GM12878 (cell line): Measurements from ENCODE around the gene MPC1L. TPM values are rescaled to one million over a fixed set of nuclear protein-coding genes. Genes with fewer than 3 reads are reported as not detected.

Experiments
- ATAC-seq: fragments of 200-7000 bp; cut with Tn5 transposase; 3 replicates; pipeline ENCODE4 v1.9.1; 2020; ENCODE audit warnings: mild to moderate bottlenecking, moderate library complexity
- BruUV-seq: library from RNA; stranded (reverse); fragments of 400-500 nt; replicated peaks from 2 replicates; lab custom pipeline; 2021; lab: Mats Ljungman, UMichigan
- CTCF ChIA-PET: fragments of 300-600 bp; sonication (Branson Sonifier 250); formaldehyde crosslinking; extraction: SDS; loops from one replicate; lab custom pipeline; 2021; ENCODE audit warnings: inconsistent platforms; lab: Yijun Ruan, JAX
- POLR2A ChIA-PET: fragments of 350-600 bp; formaldehyde crosslinking; extraction: SDS; loops from one replicate; lab custom pipeline; 2021; ENCODE audit warnings: inconsistent platforms; lab: Charles Lee
- RAD21 ChIA-PET: fragments of 300-600 bp; sonication (Branson Sonifier 250); formaldehyde crosslinking; loops from one replicate; lab custom pipeline; 2023; ENCODE audit warnings: antibody characterized with exemption; ENCODE audit not compliant: unreplicated experiment; lab: Charles Lee
- SMC1A ChIA-PET: fragments of 300-600 bp; sonication (Branson Sonifier 250); formaldehyde crosslinking; loops from one replicate; lab custom pipeline; 2023; ENCODE audit not compliant: unreplicated experiment, uncharacterized antibody; lab: Charles Lee
- DNase-seq: peaks from one replicate; pipeline ENCODE4 v3.0.0-alpha.2; 2011; ENCODE audit warnings: low read depth, low spot score
- FAIRE-seq: peaks from 3 replicates; lab custom pipeline; 2011; peaks lifted over from hg19 to GRCh38; lab: Jason Lieb, UNC
- H2AFZ ChIP-seq: 2 replicates; pipeline ENCODE4 v1.6.0; 2011; ENCODE audit warnings: low read depth, low read length, control low read depth; ENCODE audit not compliant: control insufficient read depth
- H3K27ac ChIP-seq: 2 replicates; pipeline ENCODE4 v1.5.1; 2011; ENCODE audit warnings: control low read depth; ENCODE audit not compliant: control insufficient read depth, insufficient read depth
- H3K27me3 ChIP-seq, 2 experiments: replicated peaks in 1 of 2; 2 replicates each; pipeline versions ENCODE4 v1.6.0 to v1.6.1; 2011; ENCODE audit warnings: low read length in 1 of 2; ENCODE audit not compliant: control insufficient read depth in 2 of 2, insufficient read depth in 2 of 2
- H3K36me3 ChIP-seq, 2 experiments: 2 replicates each; pipeline ENCODE4 v1.5.1; 2011; ENCODE audit warnings: low read length in 1 of 2; ENCODE audit not compliant: control insufficient read depth in 2 of 2, insufficient read depth in 2 of 2
- H3K4me1 ChIP-seq: 2 replicates; pipeline ENCODE4 v1.6.1; 2011; ENCODE audit warnings: mild to moderate bottlenecking, low read length, moderate library complexity, mixed read lengths; ENCODE audit not compliant: control insufficient read depth, insufficient read depth
- H3K4me2 ChIP-seq: 2 replicates; pipeline ENCODE4 v1.6.0; 2011; ENCODE audit warnings: control low read depth; ENCODE audit not compliant: control insufficient read depth, insufficient read depth
- H3K4me3 ChIP-seq: fragments of 200-600 bp; sonication (generic); 2 replicates; pipeline ENCODE4 v1.5.1; 2016
- H3K79me2 ChIP-seq: 2 replicates; pipeline ENCODE4 v1.6.0; 2011; ENCODE audit warnings: low read length; ENCODE audit not compliant: control insufficient read depth, insufficient read depth
- H3K9ac ChIP-seq: 2 replicates; pipeline ENCODE4 v1.8.0; 2011; ENCODE audit warnings: low read length, control low read depth, mixed read lengths; ENCODE audit not compliant: control insufficient read depth, insufficient read depth
- H3K9me3 ChIP-seq: replicated peaks from 3 replicates; pipeline ENCODE4 v1.5.1; 2011; ENCODE audit warnings: mild to moderate bottlenecking, low read length; ENCODE audit not compliant: control insufficient read depth, insufficient read depth
- H4K20me1 ChIP-seq: 2 replicates; pipeline ENCODE4 v1.6.0; 2011; ENCODE audit not compliant: control insufficient read depth, insufficient read depth
- BACH1 ChIP-seq: fragments of 450-650 bp; IDR thresholded peaks from 2 replicates; pipeline ENCODE4 v1.6.1; 2017; ENCODE audit warnings: mild to moderate bottlenecking, borderline replicate concordance
- ESRRA ChIP-seq: IDR thresholded peaks from 2 replicates; pipeline ENCODE4 v1.6.1; 2012; ENCODE audit warnings: mild to moderate bottlenecking, low read length, improper control_type of control experiment
- HDGF ChIP-seq: fragments of 450-650 bp; IDR thresholded peaks from 2 replicates; pipeline ENCODE4 v1.6.1; 2016; ENCODE audit warnings: antibody characterized with exemption
- IRF4 ChIP-seq: IDR thresholded peaks from 2 replicates; pipeline ENCODE4 v1.6.1; 2011; ENCODE audit warnings: low read depth, low read length
- LARP7 ChIP-seq: fragments of 450-650 bp; IDR thresholded peaks from 2 replicates; pipeline ENCODE4 v1.6.1; 2017; ENCODE audit warnings: mild to moderate bottlenecking
- NFIC ChIP-seq: IDR thresholded peaks from 2 replicates; pipeline ENCODE4 v1.6.1; 2012; ENCODE audit warnings: low read depth, mild to moderate bottlenecking, inconsistent platforms, low read length, moderate library complexity
- NRF1 ChIP-seq: conservative IDR thresholded peaks from 2 replicates; pipeline ENCODE4 v1.6.1; 2011; ENCODE audit warnings: mild to moderate bottlenecking, low read depth, low read length, improper control_type of control experiment
- WGBS: methylation state at CpG from one replicate; pipeline ENCODE4 v1.1.6; 2016; ENCODE audit warnings: low lambda C conversion rate; ENCODE audit not compliant: insufficient replicate concordance, insufficient coverage; ENCODE audit errors: missing lambda C conversion rate; 5-methylcytosine and 5-hydroxymethylcytosine counted together
- in situ Hi-C: fragments of 300-500 bp; cut with MboI; formaldehyde crosslinking; loops from 9 replicates; pipeline ENCODE4 v1.14.3; 2018; ENCODE audit warnings: mixed read lengths
- intact Hi-C: fragments of 100-400 bp; cut with micrococcal nuclease; formaldehyde crosslinking; loops from one replicate; pipeline ENCODE4 v1.14.2; 2022; ENCODE audit not compliant: unreplicated experiment
- polyA plus RNA-seq, 11 experiments: library from polyadenylated mRNA; depleted of rRNA in 4 of 11; unstranded in 6 of 11; stranded (reverse) in 5 of 11; fragments of >200 nt; fragmentation: Nextera tagmentation in 4 of 11; fragmentation: Illumina TruSeq in 1 of 11; extraction: Ambion mirVana in 4 of 11; extraction: Trizol in 1 of 11; gene quantifications; 1 replicate in 1 of 11; 2 replicates in 10 of 11; pipeline versions ENCODE4 v1.2.1 to v1.2.3, GENCODE V29; 2011 to 2016; ENCODE audit warnings: inconsistent platforms in 2 of 11, missing spikeins in 2 of 11, low read depth in 1 of 11
- total RNA-seq, 4 experiments: library from RNA; depleted of rRNA in 3 of 4; stranded (reverse); fragments of >200 nt in 3 of 4; fragmentation: Illumina TruSeq in 1 of 4; extraction: Trizol in 1 of 4; gene quantifications; 2 replicates each; pipeline versions ENCODE4 v1.2.1 to v1.2.3, GENCODE V29; 2013 to 2021
- TF ChIP-seq, protein P1 (sequence below): fragments of 450-650 bp; IDR thresholded peaks from 2 replicates; pipeline ENCODE4 v1.6.1; 2016; ENCODE audit warnings: mild to moderate bottlenecking
- TF ChIP-seq, protein P2 (sequence below): IDR thresholded peaks from 2 replicates; pipeline ENCODE4 v1.6.1; 2011; ENCODE audit warnings: borderline replicate concordance, low read depth, mild to moderate bottlenecking, moderate library complexity, mixed read lengths, low read length; ENCODE audit not compliant: insufficient read depth; ENCODE audit errors: extremely low read length
- TF ChIP-seq, protein P3 (sequence below): fragments of 450-650 bp; IDR thresholded peaks from 2 replicates; pipeline ENCODE4 v1.6.1; 2017; ENCODE audit warnings: mild to moderate bottlenecking, moderate library complexity

Gene MPC1L
- total and polyA plus RNA-seq, 10 of the 15 experiments (the other 5 are each of a cell fraction or from before 2014, with no cell fraction given), result not detected

DNA sequence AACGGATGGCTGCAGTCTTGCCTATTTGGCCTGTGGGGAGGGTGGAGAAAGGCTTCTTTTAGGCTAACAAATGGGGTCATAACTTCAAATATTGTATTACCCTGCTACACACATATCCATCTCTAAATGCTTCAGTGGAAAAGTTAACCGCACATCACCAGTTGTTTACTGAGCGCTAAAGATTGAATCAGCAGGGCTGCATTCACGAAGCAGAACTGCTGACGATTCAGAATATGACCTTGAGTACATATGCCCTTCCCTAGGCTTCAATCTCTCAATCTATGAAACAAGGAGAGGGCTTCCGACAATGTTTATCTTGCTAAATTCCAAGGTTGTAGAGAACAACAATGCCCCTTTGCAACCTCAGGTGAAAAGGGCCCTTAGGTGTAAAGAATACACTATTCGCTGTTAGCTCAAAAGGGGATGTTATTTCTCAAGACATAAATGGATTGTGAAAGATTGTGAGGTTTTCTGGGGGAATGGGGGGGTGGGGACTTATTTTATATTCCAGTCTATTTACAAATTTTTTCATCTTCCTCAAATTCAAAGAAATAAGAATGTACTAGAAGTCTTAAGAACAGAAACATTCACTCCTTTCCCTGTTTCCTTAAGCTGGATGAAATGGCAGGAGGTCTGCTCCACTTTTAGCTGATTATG is 45.1 kb upstream of the MPC1L start:
- no peaks in the 10 kb centered on the region for H3K27me3 ChIP-seq
- no peak overlapping the region for H3K27ac ChIP-seq
- intact Hi-C loops (no loop called here), in situ Hi-C loops (no loop called here)
- H3K4me3 ChIP-seq, result no peak overlapping the region
- FAIRE-seq, result no peak
- H3K9ac ChIP-seq, result no peak overlapping the region
- no peaks in the 10 kb centered on the region for H3K36me3 ChIP-seq
- no peak for ATAC-seq
- WGBS, result 76% methylated on average over 7 of the region's 7 CpGs
- ChIA-PET CTCF (interaction anchor here (1.3 kb wide), 1 partner anchor 33 kb away, joined by 3 read pairs; no protein-coding TSS in a partner anchor), SMC1A (interaction anchor here (1.3 kb wide), 1 partner anchor 34 kb away, joined by 4 read pairs; no protein-coding TSS in a partner anchor), RAD21 (no interaction called here), POLR2A (interaction anchor here (0.6 kb wide), 2 partner anchors 35 to 815 kb away, joined by 4 to 6 read pairs; no protein-coding TSS in a partner anchor)
- H3K4me2 ChIP-seq, result no peak overlapping the region
- TF ChIP-seq ESRRA, result no peak
- no peaks in the 10 kb centered on the region for H4K20me1 ChIP-seq
- H3K9me3 ChIP-seq, result no peaks in the 10 kb centered on the region; the same call in 2 of the 3 replicates
- no peaks in the 10 kb centered on the region for H3K4me1 ChIP-seq
- DNase-seq, result no peak
- no peak overlapping the region for H2AFZ ChIP-seq
- no TSS peak for BruUV-seq
- peaks cover 18% of the 10 kb centered on the region for H3K79me2 ChIP-seq

DNA sequence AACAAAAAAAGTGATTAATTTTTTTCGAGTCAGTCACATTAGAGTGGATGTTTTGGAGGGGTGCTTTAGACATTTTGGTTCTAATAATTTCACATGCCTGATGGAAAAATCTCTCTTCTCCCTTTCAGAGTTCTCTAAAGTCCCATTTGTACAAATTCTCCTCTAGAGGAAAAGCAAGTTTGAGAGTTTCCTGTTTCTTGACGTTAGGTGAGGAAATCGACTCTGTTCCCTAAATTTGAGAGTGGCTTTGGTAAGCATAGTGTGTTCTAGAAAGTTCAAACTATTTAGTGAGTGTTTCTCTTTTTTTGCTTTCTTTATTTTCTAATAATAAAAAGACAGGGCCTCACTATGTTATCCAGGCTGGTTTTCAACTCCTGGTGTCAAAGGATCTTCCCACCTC is 44.1 kb upstream of the MPC1L start:
- Histone ChIP-seq H3K9me3 (no peaks in the 10 kb centered on the region; the same call in 2 of the 3 replicates), H4K20me1 (no peaks in the 10 kb centered on the region), H3K36me3 (no peaks in the 10 kb centered on the region), H3K4me2 (no peak overlapping the region), H3K27ac (no peak overlapping the region), H3K27me3 (no peaks in the 10 kb centered on the region), H3K4me3 (no peak overlapping the region), H3K4me1 (no peaks in the 10 kb centered on the region), H3K9ac (no peak overlapping the region), H2AFZ (no peak overlapping the region), H3K79me2 (peaks cover 27% of the 10 kb centered on the region)
- ChIA-PET POLR2A (interaction anchor here (2.0 kb wide), 1 partner anchor 9 kb away, joined by 7 read pairs; no protein-coding TSS in a partner anchor), SMC1A (no interaction called here), RAD21 (no interaction called here), CTCF (interaction anchor here (0.6 kb wide), 1 partner anchor 878 kb away, joined by 4 read pairs; no protein-coding TSS in a partner anchor)
- no TSS peak for BruUV-seq
- FAIRE-seq, result no peak
- no peak for DNase-seq
- intact Hi-C loops, result no loop called here
- 42% methylated on average over 3 of the region's 3 CpGs for WGBS
- no peak for ATAC-seq
- in situ Hi-C loops, result no loop called here
- TF ChIP-seq, protein P1, sequence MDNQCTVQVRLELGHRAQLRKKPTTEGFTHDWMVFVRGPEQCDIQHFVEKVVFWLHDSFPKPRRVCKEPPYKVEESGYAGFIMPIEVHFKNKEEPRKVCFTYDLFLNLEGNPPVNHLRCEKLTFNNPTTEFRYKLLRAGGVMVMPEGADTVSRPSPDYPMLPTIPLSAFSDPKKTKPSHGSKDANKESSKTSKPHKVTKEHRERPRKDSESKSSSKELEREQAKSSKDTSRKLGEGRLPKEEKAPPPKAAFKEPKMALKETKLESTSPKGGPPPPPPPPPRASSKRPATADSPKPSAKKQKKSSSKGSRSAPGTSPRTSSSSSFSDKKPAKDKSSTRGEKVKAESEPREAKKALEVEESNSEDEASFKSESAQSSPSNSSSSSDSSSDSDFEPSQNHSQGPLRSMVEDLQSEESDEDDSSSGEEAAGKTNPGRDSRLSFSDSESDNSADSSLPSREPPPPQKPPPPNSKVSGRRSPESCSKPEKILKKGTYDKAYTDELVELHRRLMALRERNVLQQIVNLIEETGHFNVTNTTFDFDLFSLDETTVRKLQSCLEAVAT, result no peak
- TF ChIP-seq NRF1, result no peak
- TF ChIP-seq, protein P2, sequence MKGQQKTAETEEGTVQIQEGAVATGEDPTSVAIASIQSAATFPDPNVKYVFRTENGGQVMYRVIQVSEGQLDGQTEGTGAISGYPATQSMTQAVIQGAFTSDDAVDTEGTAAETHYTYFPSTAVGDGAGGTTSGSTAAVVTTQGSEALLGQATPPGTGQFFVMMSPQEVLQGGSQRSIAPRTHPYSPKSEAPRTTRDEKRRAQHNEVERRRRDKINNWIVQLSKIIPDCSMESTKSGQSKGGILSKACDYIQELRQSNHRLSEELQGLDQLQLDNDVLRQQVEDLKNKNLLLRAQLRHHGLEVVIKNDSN, result no peak
- no peak for TF ChIP-seq NFIC
- TF ChIP-seq, protein P3, sequence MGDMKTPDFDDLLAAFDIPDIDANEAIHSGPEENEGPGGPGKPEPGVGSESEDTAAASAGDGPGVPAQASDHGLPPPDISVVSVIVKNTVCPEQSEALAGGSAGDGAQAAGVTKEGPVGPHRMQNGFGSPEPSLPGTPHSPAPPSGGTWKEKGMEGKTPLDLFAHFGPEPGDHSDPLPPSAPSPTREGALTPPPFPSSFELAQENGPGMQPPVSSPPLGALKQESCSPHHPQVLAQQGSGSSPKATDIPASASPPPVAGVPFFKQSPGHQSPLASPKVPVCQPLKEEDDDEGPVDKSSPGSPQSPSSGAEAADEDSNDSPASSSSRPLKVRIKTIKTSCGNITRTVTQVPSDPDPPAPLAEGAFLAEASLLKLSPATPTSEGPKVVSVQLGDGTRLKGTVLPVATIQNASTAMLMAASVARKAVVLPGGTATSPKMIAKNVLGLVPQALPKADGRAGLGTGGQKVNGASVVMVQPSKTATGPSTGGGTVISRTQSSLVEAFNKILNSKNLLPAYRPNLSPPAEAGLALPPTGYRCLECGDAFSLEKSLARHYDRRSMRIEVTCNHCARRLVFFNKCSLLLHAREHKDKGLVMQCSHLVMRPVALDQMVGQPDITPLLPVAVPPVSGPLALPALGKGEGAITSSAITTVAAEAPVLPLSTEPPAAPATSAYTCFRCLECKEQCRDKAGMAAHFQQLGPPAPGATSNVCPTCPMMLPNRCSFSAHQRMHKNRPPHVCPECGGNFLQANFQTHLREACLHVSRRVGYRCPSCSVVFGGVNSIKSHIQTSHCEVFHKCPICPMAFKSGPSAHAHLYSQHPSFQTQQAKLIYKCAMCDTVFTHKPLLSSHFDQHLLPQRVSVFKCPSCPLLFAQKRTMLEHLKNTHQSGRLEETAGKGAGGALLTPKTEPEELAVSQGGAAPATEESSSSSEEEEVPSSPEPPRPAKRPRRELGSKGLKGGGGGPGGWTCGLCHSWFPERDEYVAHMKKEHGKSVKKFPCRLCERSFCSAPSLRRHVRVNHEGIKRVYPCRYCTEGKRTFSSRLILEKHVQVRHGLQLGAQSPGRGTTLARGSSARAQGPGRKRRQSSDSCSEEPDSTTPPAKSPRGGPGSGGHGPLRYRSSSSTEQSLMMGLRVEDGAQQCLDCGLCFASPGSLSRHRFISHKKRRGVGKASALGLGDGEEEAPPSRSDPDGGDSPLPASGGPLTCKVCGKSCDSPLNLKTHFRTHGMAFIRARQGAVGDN, result no peak
- TF ChIP-seq LARP7, result no peak
- TF ChIP-seq IRF4, result no peak
- TF ChIP-seq BACH1, result no peak
- no peak for TF ChIP-seq HDGF
